RWPE1 (cell line): Measurements from ENCODE around the gene KRTAP5-3.
"Not testable (repeated sequence)": the region's sequence is repeated elsewhere in the genome, so short reads cannot be mapped to it uniquely, and the experiment has no call there.

Experiments used
- CTCF ChIA-PET: fragments of 350-600 bp; sonication (Branson Sonifier 250); formaldehyde crosslinking; extraction: SDS; loops from one replicate; lab custom pipeline; 2021; lab: Yijun Ruan, JAX
- POLR2A ChIA-PET: fragments of 400-600 bp; formaldehyde crosslinking; extraction: SDS; loops from one replicate; lab custom pipeline; 2020; ENCODE audit warnings: antibody characterized with exemption; ENCODE audit not compliant: low non-redundant PET; lab: Yijun Ruan, JAX
- DNase-seq: peaks from one replicate; pipeline ENCODE4 v3.0.0; 2012; ENCODE audit warnings: low spot score
- H3K27ac ChIP-seq: fragments of 450-650 bp; 2 replicates; pipeline ENCODE4 v1.5.1; 2017
- CTCF ChIP-seq: fragments of 450-650 bp; conservative IDR thresholded peaks from 2 replicates; pipeline ENCODE4 v1.5.1; 2017; ENCODE audit warnings: low read depth, mild to moderate bottlenecking

Gene KRTAP5-3

GRCh38 chr11:1650918-1651262 lies 42.6 kb upstream of the KRTAP5-3 start:
- ChIA-PET CTCF (interaction anchor here (0.6 to 4.1 kb wide), 4 partner anchors 42 to 1009 kb away, joined by 3 to 62 read pairs (median 5); no protein-coding TSS in a partner anchor), POLR2A (no interaction called here)
- peak overlapping the region; percentile 20 for H3K27ac ChIP-seq
- DNase-seq, result no peak
- no peak for TF ChIP-seq CTCF

GRCh38 chr11:1650034-1650917 lies 42.0 kb upstream of the KRTAP5-3 start:
- ChIA-PET POLR2A (no interaction called here), CTCF (interaction anchor here (0.6 to 4.1 kb wide), 4 partner anchors 42 to 1008 kb away, joined by 3 to 62 read pairs (median 5); no protein-coding TSS in a partner anchor)
- peak overlapping the region; percentile 20 for H3K27ac ChIP-seq
- TF ChIP-seq CTCF, result no peak
- DNase-seq, result no peak

GRCh38 chr11:1648653-1649420 lies 40.6 kb upstream of the KRTAP5-3 start:
- CTCF ChIA-PET, result no interaction called here
- POLR2A ChIA-PET, result no interaction called here
- no peak for TF ChIP-seq CTCF
- no peak overlapping the region for H3K27ac ChIP-seq
- no peak for DNase-seq

GRCh38 chr11:1647901-1648652 lies 39.8 kb upstream of the KRTAP5-3 start:
- H3K27ac ChIP-seq, result no peak overlapping the region
- TF ChIP-seq CTCF, result no peak
- POLR2A ChIA-PET, result no interaction called here
- CTCF ChIA-PET, result no interaction called here
- no peak for DNase-seq

- CTCF ChIA-PET, H3K27ac ChIP-seq, POLR2A ChIA-PET: not testable (repeated sequence)
These were observed 38.3 kb upstream of the KRTAP5-3 start for GRCh38 chr11:1646540-1646939.

GRCh38 chr11:1645357-1645821 lies 37.1 kb upstream of the KRTAP5-3 start:
- ChIA-PET CTCF (interaction anchor here (0.6 kb wide), 2 partner anchors 501 to 507 kb away, joined by 3 read pairs; no protein-coding TSS in a partner anchor), POLR2A (no interaction called here)
- H3K27ac ChIP-seq, result no peak overlapping the region
- no peak for DNase-seq
- no peak for TF ChIP-seq CTCF

More at GRCh38 chr11:1646540-1646939, 38.3 kb upstream of the KRTAP5-3 start:
- not testable (repeated sequence) for DNase-seq
